Measurements from ENCODE around the gene FUOM. TPM values are rescaled to one million over a fixed set of nuclear protein-coding genes. Genes with fewer than 3 reads are reported as not detected.
A peak's percentile ranks its signal among the peaks of the same experiment; 100 is the strongest.

Gene FUOM
- total and polyA plus RNA-seq, 10 of the 15 experiments (the other 5 are each of a cell fraction or from before 2014, with no cell fraction given) = 1.8 to 41.7 (median 25.6) TPM

GRCh38 chr10:133394064-133394663 is 36.3 kb upstream of the FUOM start, which contains the start of gene MTG1 (continued):
- TF ChIP-seq ZBTB4 (CRISPR knock-in tag; IDR thresholded peaks at IDR 0.05) (no peak), SMAD5 (IDR thresholded peaks at IDR 0.05; ENCODE audit: low read depth) (peak; percentile 26; the same call in 1 of the 2 replicates), BACH1 (IDR thresholded peaks at IDR 0.05; ENCODE audit: borderline replicate concordance) (peak; percentile 76; the same call in 1 of the 2 replicates), ATF7 (IDR thresholded peaks at IDR 0.05; ENCODE audit: low read depth) (0 out of 2 replicates have a peak, but pooled peaks have one; percentile 14), EED (IDR thresholded peaks at IDR 0.05; ENCODE audit: low read depth) (no peak), TCF7 (IDR thresholded peaks at IDR 0.05; ENCODE audit: borderline replicate concordance) (no peak), BMI1 (IDR thresholded peaks at IDR 0.05; ENCODE audit: borderline replicate concordance) (no peak), TCF12 (IDR thresholded peaks at IDR 0.05; ENCODE audit: low read depth, low read length) (0 out of 2 replicates have a peak, but pooled peaks have one; percentile 55), ZBTB11 (CRISPR knock-in tag; IDR thresholded peaks at IDR 0.05) (peak; percentile 82), RCOR1 (conservative IDR thresholded peaks at IDR 0.05; ENCODE audit: low read depth, low read length) (no peak), ESRRA (IDR thresholded peaks at IDR 0.05; ENCODE audit: low read length) (peak; percentile 70; the same call in 1 of the 2 replicates), CHD1 (IDR thresholded peaks at IDR 0.05; ENCODE audit: low read depth, low read length) (no peak), RELB (IDR thresholded peaks at IDR 0.05; ENCODE audit: low read depth) (no peak), MEF2B (IDR thresholded peaks at IDR 0.05; ENCODE audit: partially characterized antibody, poor library complexity, severe bottlenecking) (no peak)
- TF ChIP-seq, protein P1, sequence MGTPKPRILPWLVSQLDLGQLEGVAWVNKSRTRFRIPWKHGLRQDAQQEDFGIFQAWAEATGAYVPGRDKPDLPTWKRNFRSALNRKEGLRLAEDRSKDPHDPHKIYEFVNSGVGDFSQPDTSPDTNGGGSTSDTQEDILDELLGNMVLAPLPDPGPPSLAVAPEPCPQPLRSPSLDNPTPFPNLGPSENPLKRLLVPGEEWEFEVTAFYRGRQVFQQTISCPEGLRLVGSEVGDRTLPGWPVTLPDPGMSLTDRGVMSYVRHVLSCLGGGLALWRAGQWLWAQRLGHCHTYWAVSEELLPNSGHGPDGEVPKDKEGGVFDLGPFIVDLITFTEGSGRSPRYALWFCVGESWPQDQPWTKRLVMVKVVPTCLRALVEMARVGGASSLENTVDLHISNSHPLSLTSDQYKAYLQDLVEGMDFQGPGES (IDR thresholded peaks at IDR 0.05) = 0 out of 2 replicates have a peak, but pooled peaks have one; percentile 6
- TF ChIP-seq, protein P2, sequence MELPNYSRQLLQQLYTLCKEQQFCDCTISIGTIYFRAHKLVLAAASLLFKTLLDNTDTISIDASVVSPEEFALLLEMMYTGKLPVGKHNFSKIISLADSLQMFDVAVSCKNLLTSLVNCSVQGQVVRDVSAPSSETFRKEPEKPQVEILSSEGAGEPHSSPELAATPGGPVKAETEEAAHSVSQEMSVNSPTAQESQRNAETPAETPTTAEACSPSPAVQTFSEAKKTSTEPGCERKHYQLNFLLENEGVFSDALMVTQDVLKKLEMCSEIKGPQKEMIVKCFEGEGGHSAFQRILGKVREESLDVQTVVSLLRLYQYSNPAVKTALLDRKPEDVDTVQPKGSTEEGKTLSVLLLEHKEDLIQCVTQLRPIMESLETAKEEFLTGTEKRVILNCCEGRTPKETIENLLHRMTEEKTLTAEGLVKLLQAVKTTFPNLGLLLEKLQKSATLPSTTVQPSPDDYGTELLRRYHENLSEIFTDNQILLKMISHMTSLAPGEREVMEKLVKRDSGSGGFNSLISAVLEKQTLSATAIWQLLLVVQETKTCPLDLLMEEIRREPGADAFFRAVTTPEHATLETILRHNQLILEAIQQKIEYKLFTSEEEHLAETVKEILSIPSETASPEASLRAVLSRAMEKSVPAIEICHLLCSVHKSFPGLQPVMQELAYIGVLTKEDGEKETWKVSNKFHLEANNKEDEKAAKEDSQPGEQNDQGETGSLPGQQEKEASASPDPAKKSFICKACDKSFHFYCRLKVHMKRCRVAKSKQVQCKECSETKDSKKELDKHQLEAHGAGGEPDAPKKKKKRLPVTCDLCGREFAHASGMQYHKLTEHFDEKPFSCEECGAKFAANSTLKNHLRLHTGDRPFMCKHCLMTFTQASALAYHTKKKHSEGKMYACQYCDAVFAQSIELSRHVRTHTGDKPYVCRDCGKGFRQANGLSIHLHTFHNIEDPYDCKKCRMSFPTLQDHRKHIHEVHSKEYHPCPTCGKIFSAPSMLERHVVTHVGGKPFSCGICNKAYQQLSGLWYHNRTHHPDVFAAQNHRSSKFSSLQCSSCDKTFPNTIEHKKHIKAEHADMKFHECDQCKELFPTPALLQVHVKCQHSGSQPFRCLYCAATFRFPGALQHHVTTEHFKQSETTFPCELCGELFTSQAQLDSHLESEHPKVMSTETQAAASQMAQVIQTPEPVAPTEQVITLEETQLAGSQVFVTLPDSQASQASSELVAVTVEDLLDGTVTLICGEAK (IDR thresholded peaks at IDR 0.05; ENCODE audit: borderline replicate concordance) = peak; percentile 82
